Brain microvascular endothelial cell (primary cell): ENCODE results near the gene ZNF385B.

Experiments
- DNase-seq: peaks from one replicate; pipeline ENCODE4 v3.0.0-alpha.2; 2020
- H3K27ac ChIP-seq: fragments of 250-450 bp; sonication (Bioruptor Pico); 2 replicates; pipeline ENCODE4 v1.5.1; 2020; ENCODE audit warnings: mild to moderate bottlenecking, moderate library complexity
- H3K27me3 ChIP-seq: fragments of 250-450 bp; sonication (Bioruptor Pico); replicated peaks from 2 replicates; pipeline ENCODE4 v1.5.1; 2020; ENCODE audit warnings: mild to moderate bottlenecking
- H3K36me3 ChIP-seq: fragments of 250-450 bp; sonication (Bioruptor Pico); replicated peaks from 2 replicates; pipeline ENCODE4 v1.5.1; 2020; ENCODE audit warnings: mild to moderate bottlenecking
- H3K4me3 ChIP-seq: 2 replicates; pipeline ENCODE4 v1.5.1; 2011; ENCODE audit warnings: low read depth, mild to moderate bottlenecking, control low read depth, low read length, moderate library complexity
- in situ Hi-C: cut with HindIII; loops from 2 replicates; pipeline ENCODE4 v1.10.0; 2017; ENCODE audit warnings: low sequenced_read_pairs, low pct_ligation_motif_present
- TF ChIP-seq, protein P1 (sequence below): IDR thresholded peaks from 2 replicates; pipeline ENCODE4 v1.5.1; 2011; ENCODE audit warnings: low read depth, mild to moderate bottlenecking, moderate library complexity, low read length, control low read depth, inconsistent platforms; ENCODE audit errors: missing control alignments

ZNF385B gene

DNA sequence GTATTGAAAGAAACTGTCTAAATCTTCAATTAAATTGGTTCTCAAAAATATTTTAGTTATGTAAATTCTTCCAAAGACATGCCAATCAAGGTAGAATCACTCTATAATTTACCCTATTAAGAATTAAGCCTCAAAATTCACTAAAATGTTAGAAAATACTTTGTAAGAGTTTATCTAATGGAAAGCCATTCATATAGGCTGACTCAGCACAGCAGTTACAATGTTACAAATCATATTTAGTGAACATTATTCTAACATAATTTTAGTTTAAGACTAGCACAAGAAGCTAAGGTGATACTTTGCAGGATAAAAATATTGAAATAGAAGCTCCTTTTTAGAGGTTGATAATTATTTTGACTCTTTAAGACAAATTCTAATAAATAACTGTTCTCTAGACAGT is 137.0 kb downstream of the ZNF385B start:
- in situ Hi-C loops = no loop called here
- Histone ChIP-seq H3K4me3 (no peak overlapping the region), H3K27ac (no peak overlapping the region), H3K36me3 (no peaks in the 10 kb centered on the region), H3K27me3 (no peaks in the 10 kb centered on the region)
- TF ChIP-seq, protein P1, sequence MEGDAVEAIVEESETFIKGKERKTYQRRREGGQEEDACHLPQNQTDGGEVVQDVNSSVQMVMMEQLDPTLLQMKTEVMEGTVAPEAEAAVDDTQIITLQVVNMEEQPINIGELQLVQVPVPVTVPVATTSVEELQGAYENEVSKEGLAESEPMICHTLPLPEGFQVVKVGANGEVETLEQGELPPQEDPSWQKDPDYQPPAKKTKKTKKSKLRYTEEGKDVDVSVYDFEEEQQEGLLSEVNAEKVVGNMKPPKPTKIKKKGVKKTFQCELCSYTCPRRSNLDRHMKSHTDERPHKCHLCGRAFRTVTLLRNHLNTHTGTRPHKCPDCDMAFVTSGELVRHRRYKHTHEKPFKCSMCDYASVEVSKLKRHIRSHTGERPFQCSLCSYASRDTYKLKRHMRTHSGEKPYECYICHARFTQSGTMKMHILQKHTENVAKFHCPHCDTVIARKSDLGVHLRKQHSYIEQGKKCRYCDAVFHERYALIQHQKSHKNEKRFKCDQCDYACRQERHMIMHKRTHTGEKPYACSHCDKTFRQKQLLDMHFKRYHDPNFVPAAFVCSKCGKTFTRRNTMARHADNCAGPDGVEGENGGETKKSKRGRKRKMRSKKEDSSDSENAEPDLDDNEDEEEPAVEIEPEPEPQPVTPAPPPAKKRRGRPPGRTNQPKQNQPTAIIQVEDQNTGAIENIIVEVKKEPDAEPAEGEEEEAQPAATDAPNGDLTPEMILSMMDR = no peak
- DNase-seq = no peak

DNA sequence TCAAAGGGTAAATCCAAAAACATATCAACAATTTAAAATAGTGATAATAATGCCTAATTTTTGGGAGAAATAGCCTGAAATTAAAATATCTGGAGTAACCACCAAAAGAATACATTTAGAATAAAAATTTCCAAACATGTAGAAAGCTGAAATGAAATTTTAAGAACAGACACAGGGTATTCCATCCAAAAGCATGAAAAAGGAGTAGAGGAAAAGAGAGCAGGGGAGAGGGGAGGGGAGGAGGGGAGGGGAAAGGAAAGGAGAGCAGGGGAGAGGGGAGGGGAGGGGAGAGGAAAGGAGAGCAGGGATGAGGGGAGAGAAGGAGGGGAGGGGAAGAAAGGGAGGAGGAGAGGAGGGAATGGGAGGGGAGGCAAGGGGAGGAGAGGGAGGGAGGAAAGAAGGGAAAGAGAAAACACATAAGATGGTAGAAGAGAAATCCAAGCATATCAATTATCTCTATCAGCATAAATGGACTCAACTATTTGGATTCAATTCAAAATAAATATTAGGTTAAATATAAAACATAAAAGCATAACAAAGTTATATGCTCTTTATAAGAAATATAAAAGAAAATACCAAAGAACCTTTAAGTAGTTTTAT is 141.1 kb downstream of the ZNF385B start:
- DNase-seq = no peak
- no peak overlapping the region for H3K4me3 ChIP-seq
- no peaks in the 10 kb centered on the region for H3K36me3 ChIP-seq
- TF ChIP-seq, protein P1 = no peak
- no peaks in the 10 kb centered on the region for H3K27me3 ChIP-seq
- in situ Hi-C loops = no loop called here
- H3K27ac ChIP-seq = no peak overlapping the region

DNA sequence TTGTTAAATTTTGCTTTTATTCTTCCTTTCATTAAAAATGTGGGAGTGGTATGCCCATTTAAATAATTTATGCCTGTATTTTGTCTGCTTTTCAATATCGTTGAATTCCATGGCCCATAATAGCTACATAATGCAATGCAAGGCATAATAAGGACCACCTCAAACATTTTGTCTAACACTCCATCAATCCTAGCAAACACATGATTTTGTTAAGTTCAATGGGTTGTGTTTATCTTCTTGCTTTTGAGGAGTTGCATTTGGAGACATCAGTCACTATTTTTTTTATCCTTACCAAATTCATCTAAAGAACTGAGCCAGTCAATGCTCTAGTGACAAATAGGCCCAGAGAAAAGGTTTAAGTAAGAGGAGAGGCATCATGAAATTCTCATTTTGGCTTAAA is 145.5 kb downstream of the ZNF385B start:
- TF ChIP-seq, protein P1 = no peak

DNA sequence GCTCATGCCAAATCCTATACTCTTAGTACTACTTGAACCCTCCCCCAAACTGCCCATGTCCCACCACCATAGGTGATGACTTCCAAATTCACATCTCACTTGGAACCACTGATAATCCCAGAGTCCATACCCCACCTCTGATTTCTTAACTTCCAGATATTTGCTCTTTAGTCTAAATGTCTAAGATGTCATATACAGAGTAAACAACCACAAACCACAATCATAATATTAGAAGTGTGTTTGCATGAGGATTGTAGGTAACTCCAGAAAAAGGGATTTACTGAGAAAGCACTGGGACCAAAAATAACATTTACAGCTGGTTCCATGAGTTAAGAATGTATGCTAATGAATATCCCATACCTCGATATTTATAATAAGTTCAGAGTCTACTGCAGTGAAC is 146.2 kb downstream of the ZNF385B start:
- no peak for DNase-seq
- TF ChIP-seq, protein P1 = no peak
- H3K36me3 ChIP-seq = no peaks in the 10 kb centered on the region

More for the DNA sequence above, 145.5 kb downstream of the ZNF385B start:
- no peak for DNase-seq
- Histone ChIP-seq H3K27me3 (no peaks in the 10 kb centered on the region), H3K36me3 (no peaks in the 10 kb centered on the region), H3K4me3 (no peak overlapping the region), H3K27ac (no peak overlapping the region)
- in situ Hi-C loops = no loop called here

DNA sequence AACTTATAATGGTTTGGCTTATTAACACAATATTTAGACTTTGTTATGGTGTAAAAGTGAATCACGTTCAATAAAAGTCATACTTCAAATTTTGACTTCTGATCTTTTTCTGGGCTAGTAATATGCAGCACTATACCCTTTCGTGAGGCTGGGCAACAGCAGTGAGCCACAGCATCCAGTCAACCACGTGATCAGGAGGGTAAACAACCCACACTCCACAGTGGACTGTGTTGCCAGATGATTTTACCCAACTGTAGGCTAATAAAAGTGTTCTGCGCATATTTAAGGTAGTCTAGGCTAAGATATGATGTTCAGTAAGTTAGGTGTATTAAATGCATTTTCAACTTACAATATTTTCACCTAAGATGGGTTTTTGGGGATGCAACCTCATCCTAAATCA is 148.6 kb downstream of the ZNF385B start:
- in situ Hi-C loops = no loop called here
- H3K27me3 ChIP-seq = no peaks in the 10 kb centered on the region
- H3K27ac ChIP-seq = no peak overlapping the region
- TF ChIP-seq, protein P1 = no peak
- no peak for DNase-seq
- H3K36me3 ChIP-seq = no peaks in the 10 kb centered on the region
- H3K4me3 ChIP-seq = no peak overlapping the region

More for the DNA sequence above, 146.2 kb downstream of the ZNF385B start:
- in situ Hi-C loops = no loop called here
- H3K27me3 ChIP-seq = no peaks in the 10 kb centered on the region
- H3K27ac ChIP-seq = no peak overlapping the region
- H3K4me3 ChIP-seq = no peak overlapping the region

DNA sequence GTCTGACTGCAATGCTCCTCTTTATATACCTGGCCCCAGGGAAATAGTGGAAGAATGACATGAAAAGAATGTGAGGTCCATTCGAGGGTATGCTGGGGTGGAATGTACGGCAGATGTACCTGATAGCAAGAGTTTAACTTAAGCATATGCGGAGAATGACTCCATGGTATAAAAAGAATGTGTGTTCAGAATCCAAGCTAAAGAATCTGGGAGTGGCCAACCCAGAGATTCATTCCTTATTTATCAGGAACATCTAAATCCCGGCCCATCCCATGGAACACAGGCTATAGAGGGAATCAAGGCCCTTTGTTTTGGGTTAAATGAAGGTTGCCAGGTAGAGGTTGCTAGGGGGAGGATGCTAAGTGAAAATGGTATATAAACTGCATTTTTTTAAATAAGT is 150.0 kb downstream of the ZNF385B start:
- in situ Hi-C loops = no loop called here
- TF ChIP-seq, protein P1 = no peak
- DNase-seq = no peak
- no peak overlapping the region for H3K27ac ChIP-seq
- no peaks in the 10 kb centered on the region for H3K27me3 ChIP-seq
- no peak overlapping the region for H3K4me3 ChIP-seq
- H3K36me3 ChIP-seq = no peaks in the 10 kb centered on the region
